Stomach (tissue), 4 donors: ENCODE measurements around the gene CADPS.

ENCODE experiments used
- EP300 ChIP-seq: sonication (generic); formaldehyde crosslinking; IDR thresholded peaks from one replicate; pipeline ENCODE4 v1.6.1; 2017; ENCODE audit warnings: antibody characterized with exemption
- POLR2A ChIP-seq, 4 donors: fragments of 450-650 bp; IDR thresholded peaks; one replicate each; pipeline ENCODE4 v1.6.1; 2016; ENCODE audit warnings: antibody characterized with exemption in 4 of 4, control low read depth in 2 of 4, mild to moderate bottlenecking in 1 of 4, moderate library complexity in 1 of 4
- POLR2AphosphoS5 ChIP-seq, 3 donors: sonication (generic); formaldehyde crosslinking; IDR thresholded peaks; one replicate each; pipeline ENCODE4 v1.6.1; 2016; ENCODE audit warnings: antibody characterized with exemption in 3 of 3
- TF ChIP-seq, protein P1 (sequence below), 7 experiments: fragments of 450-650 bp in 4 of 7; fragments of 200-600 bp in 3 of 7; sonication (generic) in 3 of 7; IDR thresholded peaks; one replicate each; pipeline ENCODE4 v1.5.1; 2016 to 2019; ENCODE audit warnings: antibody characterized with exemption in 7 of 7, control low read depth in 2 of 7, mild to moderate bottlenecking in 1 of 7

DNA sequence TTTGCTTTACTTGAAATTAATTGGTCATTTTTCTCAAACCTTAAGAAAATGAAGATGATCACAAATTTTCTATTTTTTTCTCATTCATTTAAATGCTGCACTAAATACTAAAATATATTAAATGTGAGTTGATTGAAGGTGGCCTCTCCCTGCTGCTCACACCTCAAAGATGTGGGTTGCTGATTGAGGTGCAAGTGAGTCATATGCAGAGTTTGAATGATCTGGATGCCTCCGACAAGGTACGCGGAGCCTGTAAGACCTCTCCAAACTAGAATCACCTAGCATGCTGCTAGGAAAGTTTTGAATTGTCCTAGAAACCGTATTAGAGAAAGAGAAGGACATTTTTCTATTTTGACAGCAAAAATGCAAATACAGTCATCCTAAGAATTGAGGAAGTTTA, 290.6 kb downstream of the CADPS start:
- TF ChIP-seq, protein P1, sequence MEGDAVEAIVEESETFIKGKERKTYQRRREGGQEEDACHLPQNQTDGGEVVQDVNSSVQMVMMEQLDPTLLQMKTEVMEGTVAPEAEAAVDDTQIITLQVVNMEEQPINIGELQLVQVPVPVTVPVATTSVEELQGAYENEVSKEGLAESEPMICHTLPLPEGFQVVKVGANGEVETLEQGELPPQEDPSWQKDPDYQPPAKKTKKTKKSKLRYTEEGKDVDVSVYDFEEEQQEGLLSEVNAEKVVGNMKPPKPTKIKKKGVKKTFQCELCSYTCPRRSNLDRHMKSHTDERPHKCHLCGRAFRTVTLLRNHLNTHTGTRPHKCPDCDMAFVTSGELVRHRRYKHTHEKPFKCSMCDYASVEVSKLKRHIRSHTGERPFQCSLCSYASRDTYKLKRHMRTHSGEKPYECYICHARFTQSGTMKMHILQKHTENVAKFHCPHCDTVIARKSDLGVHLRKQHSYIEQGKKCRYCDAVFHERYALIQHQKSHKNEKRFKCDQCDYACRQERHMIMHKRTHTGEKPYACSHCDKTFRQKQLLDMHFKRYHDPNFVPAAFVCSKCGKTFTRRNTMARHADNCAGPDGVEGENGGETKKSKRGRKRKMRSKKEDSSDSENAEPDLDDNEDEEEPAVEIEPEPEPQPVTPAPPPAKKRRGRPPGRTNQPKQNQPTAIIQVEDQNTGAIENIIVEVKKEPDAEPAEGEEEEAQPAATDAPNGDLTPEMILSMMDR (IDR thresholded peaks at IDR 0.05), result no peak
- TF ChIP-seq POLR2AphosphoS5 (IDR thresholded peaks at IDR 0.05), result no peak
- no peak for TF ChIP-seq POLR2A (IDR thresholded peaks at IDR 0.05)
- no peak for TF ChIP-seq EP300
